ENCODE measurements around the gene SEMA4F. TPM values are rescaled to one million over a fixed set of nuclear protein-coding genes. Genes with fewer than 3 reads are reported as not detected.

The SEMA4F gene
- total RNA-seq, 4 donors from 2014 or later = 2.7 to 11.5 (median 3.6) TPM

DNA sequence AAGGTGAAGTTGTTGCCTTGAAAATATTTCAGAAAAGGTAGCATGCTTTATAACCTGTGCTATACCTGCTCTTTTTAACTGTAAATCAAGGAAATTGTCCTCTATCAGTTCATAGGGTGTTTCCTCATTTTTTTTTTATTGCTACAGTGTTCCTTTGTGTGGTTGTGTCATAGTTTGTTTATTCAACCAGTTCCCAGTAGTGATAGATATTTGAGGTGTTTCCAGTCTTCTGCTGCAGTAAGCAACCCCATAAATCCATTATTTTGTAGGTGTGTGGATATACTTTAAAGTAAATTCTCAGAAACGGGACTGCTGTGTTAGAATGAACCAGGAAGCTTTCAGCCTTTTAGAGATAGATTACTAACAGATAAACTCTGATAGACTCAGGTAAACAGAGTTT is 39.6 kb downstream of the SEMA4F start:
- no peak for ATAC-seq
- Histone ChIP-seq H3K4me1 (no peaks in the 10 kb centered on the region), H3K36me3 (no peaks in the 10 kb centered on the region), H3K9me3 (no peaks in the 10 kb centered on the region), H3K4me3 (no peak overlapping the region), H3K27ac (no peak overlapping the region), H3K27me3 (no peaks in the 10 kb centered on the region)
- 33 to 91% methylated on average over 1 of the region's 1 CpG for WGBS, 2 donors (ENCODE audit: low coverage in 1 of 2)
- TF ChIP-seq POLR2AphosphoS5 (IDR thresholded peaks at IDR 0.05) = no peak
- no peak for TF ChIP-seq POLR2A (IDR thresholded peaks at IDR 0.05)
- TF ChIP-seq, protein P1, sequence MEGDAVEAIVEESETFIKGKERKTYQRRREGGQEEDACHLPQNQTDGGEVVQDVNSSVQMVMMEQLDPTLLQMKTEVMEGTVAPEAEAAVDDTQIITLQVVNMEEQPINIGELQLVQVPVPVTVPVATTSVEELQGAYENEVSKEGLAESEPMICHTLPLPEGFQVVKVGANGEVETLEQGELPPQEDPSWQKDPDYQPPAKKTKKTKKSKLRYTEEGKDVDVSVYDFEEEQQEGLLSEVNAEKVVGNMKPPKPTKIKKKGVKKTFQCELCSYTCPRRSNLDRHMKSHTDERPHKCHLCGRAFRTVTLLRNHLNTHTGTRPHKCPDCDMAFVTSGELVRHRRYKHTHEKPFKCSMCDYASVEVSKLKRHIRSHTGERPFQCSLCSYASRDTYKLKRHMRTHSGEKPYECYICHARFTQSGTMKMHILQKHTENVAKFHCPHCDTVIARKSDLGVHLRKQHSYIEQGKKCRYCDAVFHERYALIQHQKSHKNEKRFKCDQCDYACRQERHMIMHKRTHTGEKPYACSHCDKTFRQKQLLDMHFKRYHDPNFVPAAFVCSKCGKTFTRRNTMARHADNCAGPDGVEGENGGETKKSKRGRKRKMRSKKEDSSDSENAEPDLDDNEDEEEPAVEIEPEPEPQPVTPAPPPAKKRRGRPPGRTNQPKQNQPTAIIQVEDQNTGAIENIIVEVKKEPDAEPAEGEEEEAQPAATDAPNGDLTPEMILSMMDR (IDR thresholded peaks at IDR 0.05) = no peak
- no peak for TF ChIP-seq EP300 (IDR thresholded peaks at IDR 0.05)

DNA sequence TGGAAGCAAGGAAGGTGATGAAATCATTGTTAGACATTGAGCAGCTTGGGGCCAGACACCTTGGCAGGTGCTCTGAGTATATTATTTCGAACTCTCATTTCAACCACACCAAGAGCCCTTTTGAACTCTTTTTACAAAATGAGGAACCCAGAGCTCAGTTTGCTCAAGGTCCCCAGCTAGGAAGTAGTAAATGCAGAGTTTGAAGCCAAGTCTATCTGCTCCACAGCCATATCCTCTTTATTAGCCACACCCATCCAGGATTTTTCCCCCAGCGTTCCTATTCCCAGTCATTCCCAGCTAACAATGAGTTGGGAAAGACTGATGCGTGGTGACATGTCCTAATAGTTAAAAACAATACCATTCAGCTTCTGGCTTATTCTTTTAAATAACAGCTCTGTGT is 40.2 kb downstream of the SEMA4F start:
- Histone ChIP-seq H3K27me3 (no peaks in the 10 kb centered on the region), H3K4me1 (no peaks in the 10 kb centered on the region), H3K9me3 (no peaks in the 10 kb centered on the region), H3K4me3 (no peak overlapping the region), H3K27ac (no peak overlapping the region), H3K36me3 (no peaks in the 10 kb centered on the region)
- no peak for ATAC-seq
- no peak for TF ChIP-seq POLR2AphosphoS5 (IDR thresholded peaks at IDR 0.05)
- TF ChIP-seq EP300 (IDR thresholded peaks at IDR 0.05) = no peak
- TF ChIP-seq POLR2A (IDR thresholded peaks at IDR 0.05) = no peak
- WGBS, 2 donors (ENCODE audit: low coverage in 1 of 2) = 63 to 66% methylated on average over 3 of the region's 3 CpGs

DNA sequence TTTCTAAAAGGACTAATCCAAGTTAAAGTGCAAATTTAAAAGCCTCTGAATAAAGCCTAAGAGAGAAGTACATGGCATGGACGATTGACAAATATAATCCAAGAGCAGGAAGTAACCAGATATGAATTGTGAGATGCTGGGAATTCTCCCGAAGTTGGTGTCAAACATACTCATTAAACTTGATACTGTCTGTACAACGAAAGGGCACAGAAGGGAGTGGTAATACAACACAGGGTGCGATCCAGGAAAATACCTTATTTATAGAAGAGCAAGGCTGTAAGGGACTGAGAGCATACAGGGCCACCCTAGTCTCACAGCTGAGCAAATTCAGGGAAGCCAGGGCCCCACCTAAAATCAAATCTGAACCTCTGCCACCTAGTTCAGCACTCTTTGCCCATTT is 41.6 kb downstream of the SEMA4F start:
- H3K4me1 ChIP-seq = no peaks in the 10 kb centered on the region
- no peaks in the 10 kb centered on the region for H3K27me3 ChIP-seq
- no peak overlapping the region for H3K27ac ChIP-seq
- H3K9me3 ChIP-seq = no peaks in the 10 kb centered on the region
- ATAC-seq = no peak
- TF ChIP-seq EP300 (IDR thresholded peaks at IDR 0.05) (no peak), POLR2A (IDR thresholded peaks at IDR 0.05) (no peak), POLR2AphosphoS5 (IDR thresholded peaks at IDR 0.05) (no peak)
- TF ChIP-seq, protein P1 (IDR thresholded peaks at IDR 0.05) = no peak
- no peak overlapping the region for H3K4me3 ChIP-seq
- no peaks in the 10 kb centered on the region for H3K36me3 ChIP-seq
- 72 to 83% methylated on average over 3 to 4 of the region's 4 CpGs for WGBS, 2 donors (ENCODE audit: low coverage in 1 of 2)

DNA sequence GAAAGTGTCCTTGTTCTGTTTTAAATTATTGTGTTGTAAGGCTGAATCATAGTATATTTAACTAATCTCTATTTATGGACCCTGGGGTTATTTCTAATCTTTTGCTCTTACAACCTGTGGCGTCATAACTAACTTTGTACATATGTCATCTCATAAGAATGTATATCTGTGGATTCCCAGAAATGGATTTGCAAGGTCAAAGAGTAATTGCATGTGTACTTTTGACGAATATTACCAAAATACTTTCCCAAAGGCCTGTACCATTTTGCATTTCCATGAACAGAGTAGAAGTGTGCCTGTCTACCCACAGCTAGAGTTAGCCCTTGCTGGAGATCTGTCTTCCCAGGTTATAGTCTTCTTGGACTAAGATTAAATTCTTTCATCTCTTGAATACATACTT is 42.8 kb downstream of the SEMA4F start:
- Histone ChIP-seq H3K27ac (no peak overlapping the region), H3K4me1 (no peaks in the 10 kb centered on the region), H3K27me3 (no peaks in the 10 kb centered on the region), H3K4me3 (no peak overlapping the region), H3K9me3 (no peaks in the 10 kb centered on the region), H3K36me3 (peaks cover 0 to 7% of the 10 kb centered on the region in 2 donors)
- ATAC-seq = no peak
- no peak for TF ChIP-seq POLR2A (IDR thresholded peaks at IDR 0.05)
- TF ChIP-seq, protein P1 (IDR thresholded peaks at IDR 0.05) = no peak
- TF ChIP-seq POLR2AphosphoS5 (IDR thresholded peaks at IDR 0.05) = no peak
- no peak for TF ChIP-seq EP300 (IDR thresholded peaks at IDR 0.05)
- WGBS, 2 donors (ENCODE audit: low coverage in 1 of 2) = 67 to 86% methylated on average over 2 of the region's 2 CpGs

DNA sequence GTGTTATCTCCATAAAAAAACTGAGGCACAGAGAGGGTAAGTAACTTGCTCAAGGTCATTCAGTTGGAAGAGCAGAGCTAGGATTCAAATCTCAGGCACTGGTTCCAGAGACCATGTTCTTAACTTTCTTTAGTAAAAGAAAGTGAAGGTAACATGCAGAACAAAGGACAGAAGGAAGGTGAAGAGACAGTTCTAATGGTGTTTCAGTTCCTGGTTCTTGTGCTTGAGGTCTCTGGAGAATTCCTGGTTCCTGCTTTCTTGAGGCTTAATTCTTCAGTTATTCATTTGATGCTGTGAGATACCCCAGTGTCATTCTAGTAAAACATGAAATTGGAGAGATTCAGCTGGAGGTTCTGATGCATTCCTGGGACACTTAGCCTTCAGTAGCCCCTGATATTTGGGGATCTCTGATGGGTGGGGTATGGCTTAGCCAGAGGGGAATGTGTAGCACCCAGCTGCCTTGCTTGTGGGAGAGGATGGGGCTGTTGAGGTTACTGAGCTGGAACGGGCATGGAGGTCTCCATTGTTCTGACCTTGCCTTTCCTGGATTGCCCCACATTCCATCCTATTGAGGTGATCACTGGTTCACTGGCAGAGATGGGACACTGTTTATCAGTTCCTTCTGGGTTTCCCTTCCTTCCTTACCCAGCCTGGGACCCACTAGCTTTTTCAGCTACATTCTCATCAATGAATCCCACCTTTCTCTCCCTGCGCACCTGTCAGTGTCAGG is 46.8 kb downstream of the SEMA4F start:
- no peak for TF ChIP-seq EP300 (IDR thresholded peaks at IDR 0.05)
- TF ChIP-seq, protein P1 (IDR thresholded peaks at IDR 0.05) = no peak
- no peak for TF ChIP-seq POLR2A (IDR thresholded peaks at IDR 0.05)
- no peak for TF ChIP-seq POLR2AphosphoS5 (IDR thresholded peaks at IDR 0.05)
- Histone ChIP-seq H3K27me3 (no peaks in the 10 kb centered on the region), H3K27ac (no peak overlapping the region), H3K36me3 (peaks cover 0 to 9% of the 10 kb centered on the region in 2 donors), H3K9me3 (no peaks in the 10 kb centered on the region), H3K4me1 (no peaks in the 10 kb centered on the region), H3K4me3 (no peak overlapping the region)
- 58 to 75% methylated on average over 2 of the region's 2 CpGs for WGBS, 2 donors (ENCODE audit: low coverage in 1 of 2)
- no peak for ATAC-seq

Measured in gastroesophageal sphincter (tissue), 4 donors.